LNCAP (cell line): ENCODE measurements around the gene CYBC1.

Experiments
- TF ChIP-seq, protein P1 (sequence below): fragments of 450-650 bp; IDR thresholded peaks from 2 replicates; pipeline ENCODE4 v1.5.1; 2017; ENCODE audit warnings: mild to moderate bottlenecking

CYBC1 gene

DNA sequence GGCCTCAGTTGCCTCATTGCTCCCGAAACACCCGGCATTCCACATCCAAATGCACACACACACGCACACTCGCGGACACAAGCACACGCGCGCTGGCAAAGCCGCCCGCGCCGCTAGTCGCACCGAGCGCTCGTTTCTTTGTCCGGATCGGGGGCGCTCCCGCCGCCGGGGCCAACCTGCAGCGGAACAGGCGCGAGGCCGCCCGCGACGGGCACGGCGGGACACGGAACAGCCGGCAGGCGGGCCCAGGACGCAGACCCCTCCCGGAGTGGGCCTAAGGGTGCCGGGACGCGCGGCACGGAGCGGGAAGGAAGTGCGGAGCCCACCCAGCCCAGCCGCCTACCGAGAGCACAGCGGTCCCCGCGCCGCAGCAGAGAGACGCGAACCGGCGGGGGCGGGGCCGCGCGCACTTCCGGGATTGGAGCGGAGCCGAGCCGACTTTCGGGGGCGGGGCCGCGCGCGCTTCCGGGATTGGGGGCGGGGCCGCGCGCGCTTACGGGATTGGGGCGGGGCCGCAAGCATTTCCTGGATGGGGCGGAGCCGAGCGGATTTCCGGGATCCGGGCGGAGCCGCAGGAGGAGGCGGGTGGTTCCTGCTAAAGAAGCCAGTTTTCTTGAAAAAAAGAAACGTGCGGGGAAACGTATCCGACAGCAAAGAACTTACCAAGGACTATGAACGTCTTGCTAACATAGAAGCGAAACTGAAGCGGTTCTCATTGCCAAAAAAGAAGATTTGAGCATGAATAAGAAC is at the start of gene CYBC1:
Gene CYBC1 (minus strand): TSS at position 396 of the 750 bp plus-strand sequence. CDS start 1,498 bp downstream, outside the sequence.
- TF ChIP-seq, protein P1, sequence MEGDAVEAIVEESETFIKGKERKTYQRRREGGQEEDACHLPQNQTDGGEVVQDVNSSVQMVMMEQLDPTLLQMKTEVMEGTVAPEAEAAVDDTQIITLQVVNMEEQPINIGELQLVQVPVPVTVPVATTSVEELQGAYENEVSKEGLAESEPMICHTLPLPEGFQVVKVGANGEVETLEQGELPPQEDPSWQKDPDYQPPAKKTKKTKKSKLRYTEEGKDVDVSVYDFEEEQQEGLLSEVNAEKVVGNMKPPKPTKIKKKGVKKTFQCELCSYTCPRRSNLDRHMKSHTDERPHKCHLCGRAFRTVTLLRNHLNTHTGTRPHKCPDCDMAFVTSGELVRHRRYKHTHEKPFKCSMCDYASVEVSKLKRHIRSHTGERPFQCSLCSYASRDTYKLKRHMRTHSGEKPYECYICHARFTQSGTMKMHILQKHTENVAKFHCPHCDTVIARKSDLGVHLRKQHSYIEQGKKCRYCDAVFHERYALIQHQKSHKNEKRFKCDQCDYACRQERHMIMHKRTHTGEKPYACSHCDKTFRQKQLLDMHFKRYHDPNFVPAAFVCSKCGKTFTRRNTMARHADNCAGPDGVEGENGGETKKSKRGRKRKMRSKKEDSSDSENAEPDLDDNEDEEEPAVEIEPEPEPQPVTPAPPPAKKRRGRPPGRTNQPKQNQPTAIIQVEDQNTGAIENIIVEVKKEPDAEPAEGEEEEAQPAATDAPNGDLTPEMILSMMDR = no peak

DNA sequence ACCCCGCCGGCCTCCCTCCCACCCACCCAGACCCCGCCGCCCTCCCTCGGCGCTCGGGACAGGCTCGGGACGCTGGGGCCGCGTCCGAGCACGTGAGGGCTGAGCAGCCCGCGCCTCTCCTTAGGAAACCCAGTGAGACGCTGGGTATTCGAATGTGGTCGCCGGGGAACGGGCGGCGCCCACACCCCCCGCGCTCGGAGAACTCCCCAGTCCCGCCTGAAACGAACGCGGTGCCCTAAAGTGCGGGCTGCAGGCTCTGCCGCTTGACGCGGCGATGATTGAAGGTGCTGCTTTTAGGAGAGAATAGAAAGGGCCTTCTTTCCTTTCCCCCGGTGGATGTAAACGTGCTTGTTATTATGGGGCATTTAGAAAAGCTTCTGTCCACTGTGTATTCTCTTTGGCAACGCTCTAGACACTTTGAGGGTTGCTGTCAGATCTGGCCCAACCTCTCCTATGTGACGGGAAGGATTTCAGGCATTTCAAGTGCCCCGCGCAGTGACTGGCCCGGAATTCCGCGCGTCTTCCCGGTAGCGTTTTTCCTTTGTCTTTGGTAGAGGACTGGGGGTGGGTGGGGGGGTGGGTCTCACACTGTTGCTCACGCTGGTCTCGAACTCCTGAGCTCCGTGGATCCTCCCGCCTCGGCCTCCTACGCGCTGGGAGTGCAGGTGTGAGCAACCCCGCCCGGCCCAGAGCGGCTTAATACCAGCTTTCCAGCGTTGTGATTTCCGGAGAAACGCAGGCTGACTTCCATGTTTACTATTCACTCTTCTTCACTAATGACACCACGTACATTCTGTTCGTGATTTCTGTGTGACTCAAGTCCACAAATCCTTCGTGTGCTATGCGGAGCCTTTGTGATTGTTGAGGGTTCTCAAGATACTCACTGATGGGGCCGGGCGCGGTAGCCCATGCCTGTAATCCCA is 47.2 kb upstream of the CYBC1 start:
- TF ChIP-seq, protein P1 = no peak

DNA sequence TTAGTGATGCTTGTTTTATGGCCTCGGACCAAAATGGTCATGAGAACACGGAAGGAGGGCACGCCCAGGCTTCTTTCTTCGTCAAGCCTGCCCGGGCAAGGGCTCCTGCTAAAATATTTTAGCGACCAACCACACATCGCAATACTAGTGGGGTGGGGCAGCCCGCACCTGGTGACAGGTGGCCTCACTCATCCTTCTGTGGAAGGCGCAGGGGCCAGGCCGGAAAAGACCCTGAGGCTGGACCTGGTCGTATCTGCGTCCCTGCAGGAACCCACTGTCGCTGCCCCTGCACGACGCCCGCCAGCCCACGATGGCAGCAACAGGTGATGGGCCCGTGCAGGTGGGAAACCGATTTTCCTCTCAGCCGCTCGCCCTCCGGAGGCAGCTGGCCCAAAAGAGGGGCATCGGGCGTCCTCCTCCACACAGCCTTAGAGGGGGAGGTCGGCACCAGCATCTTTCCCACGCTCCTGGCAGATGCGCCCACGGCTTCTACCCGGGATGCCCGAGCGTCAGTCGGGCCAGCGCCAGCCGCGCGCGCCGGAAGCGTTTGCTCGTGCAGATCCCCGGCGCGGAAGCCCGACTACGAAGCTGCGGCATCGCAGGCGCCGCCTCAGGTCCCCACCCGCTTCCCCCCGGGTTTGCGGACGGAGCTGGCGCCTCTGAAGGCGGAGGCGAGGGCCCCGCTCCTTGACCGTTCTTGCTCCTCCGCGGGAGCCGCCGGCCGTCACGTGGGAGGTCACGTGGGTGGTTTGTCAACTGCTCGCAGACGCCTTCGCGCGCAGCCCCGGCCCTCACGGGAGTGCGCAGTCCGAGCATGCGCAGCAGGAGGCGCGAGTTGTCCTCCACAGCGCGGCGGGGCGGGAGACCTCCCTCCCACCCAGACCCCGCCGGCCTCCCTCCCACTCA is 46.2 kb upstream of the CYBC1 start:
- TF ChIP-seq, protein P1 = no peak

DNA sequence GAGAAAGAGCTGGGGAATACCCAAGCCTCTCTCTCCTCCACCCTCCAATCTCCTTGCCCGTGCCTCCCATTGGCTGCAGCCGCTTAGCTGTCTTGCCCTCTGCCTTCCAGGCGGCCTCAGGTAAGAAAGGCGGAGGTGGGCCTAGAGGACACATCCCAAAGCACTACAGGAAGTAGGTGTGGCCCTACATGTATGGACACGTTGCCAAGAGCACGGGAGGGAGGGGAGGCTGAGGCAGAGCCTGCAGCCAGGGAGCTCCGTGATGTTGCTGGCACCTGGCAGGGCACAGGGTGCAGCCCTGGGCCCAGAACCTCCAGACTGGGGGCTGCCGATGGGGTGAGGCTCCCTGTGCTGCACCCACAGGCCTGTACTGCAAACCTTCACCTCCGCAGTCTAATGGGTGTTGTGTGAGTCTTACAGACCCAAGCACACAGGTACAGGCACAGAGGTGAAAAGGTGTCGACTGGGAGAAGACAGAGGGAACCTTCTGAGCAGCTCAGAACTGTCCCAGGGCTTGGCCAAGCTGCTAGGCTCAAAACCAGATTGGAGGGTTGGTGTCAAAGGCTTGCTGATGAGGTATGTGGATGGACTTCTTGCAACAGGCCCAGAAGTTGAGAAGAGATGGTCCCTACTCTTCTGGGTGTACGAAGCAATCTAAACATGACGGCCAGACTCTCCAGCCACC is 45.4 kb upstream of the CYBC1 start:
- TF ChIP-seq, protein P1 = no peak

DNA sequence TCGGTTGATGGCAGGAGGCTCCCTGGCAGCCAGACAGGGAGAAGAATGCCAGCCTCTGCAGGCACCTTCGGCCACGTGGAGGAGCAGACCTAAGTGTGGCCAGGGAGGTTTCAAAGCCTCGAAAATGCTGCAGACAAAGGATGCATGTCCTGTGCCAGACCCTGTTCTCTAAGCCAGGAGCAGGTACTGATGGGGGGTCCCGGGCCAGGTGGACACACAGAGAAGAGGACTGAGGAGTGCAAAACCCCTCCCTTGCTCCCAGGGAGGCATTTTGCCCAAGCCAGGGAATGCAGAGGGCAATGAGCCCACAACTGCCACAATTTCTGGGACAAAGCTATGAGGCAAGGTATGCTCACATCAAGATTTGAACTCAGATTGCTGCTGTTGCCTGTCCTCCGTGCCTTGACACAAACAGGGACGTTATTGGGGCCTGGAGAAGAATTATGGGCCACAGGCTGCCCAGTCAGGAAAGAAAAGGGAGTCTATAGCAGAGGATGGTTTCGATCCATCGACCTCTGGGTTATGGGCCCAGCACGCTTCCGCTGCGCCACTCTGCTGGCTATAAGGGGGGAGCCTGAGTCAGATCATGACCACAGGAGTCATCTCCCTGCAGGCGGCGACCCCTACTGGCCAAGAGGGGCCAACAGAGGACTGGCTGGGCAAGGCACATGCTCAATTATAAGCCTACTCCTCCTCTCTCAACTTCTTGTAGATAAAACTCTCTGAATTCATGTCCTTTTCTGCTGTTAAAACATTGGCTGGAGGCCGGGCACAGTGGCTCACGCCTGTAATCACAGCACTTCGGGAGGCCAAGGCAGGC is 43.9 kb upstream of the CYBC1 start:
- TF ChIP-seq, protein P1 = peak; percentile 93

DNA sequence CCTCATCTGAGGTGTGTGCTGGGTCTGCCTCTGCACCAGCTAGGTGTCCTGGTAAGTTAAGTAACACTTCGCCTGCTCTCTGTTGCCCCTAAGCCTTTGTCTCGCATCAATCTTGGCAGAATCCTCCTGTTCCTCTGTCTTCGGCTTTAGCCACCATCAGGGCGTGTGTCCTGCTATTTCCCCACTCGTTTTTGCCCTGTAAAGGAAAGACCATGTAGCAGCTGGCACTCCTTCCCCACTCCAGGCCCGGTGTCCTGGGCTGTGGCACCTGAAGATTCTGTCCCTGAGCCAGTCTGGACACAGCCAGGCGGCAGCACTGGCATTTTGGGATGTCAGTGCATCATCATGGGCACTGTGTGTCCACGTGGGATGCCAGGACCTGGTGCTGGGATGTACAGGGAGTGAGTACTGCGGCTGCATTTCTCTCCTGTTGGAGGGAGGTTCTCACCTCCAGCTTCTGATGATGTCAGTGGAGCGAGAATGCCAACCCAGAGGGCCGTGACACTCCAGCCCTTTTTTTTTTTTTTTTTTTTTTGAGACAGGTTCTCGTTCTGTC is 42.8 kb upstream of the CYBC1 start:
- TF ChIP-seq, protein P1 = no peak
